SU-DHL-6 (cell line): ENCODE results near the gene ELK4.

ENCODE experiments used
- H2AFZ ChIP-seq: fragments of 200-600 bp; sonication (generic); 2 replicates; pipeline ENCODE4 v1.6.1; 2014; ENCODE audit warnings: low read depth, mild to moderate bottlenecking, moderate library complexity, mixed read lengths, antibody characterized with exemption, low read length; ENCODE audit not compliant: severe bottlenecking
- H3F3A ChIP-seq: fragments of 200-600 bp; shearing (Covaris generic); 2 replicates; pipeline ENCODE4 v1.6.0; 2016; ENCODE audit warnings: antibody characterized with exemption, mild to moderate bottlenecking; ENCODE audit not compliant: insufficient read depth
- H3K27ac ChIP-seq: fragments of 200-600 bp; sonication (generic); 2 replicates; pipeline ENCODE4 v1.5.1; 2016; ENCODE audit warnings: low read depth, mild to moderate bottlenecking, low read length, moderate library complexity, mixed read lengths
- H3K27me3 ChIP-seq: fragments of 200-600 bp; sonication (generic), shearing (Covaris generic); 2 replicates; pipeline ENCODE4 v1.6.0; 2014; ENCODE audit warnings: mild to moderate bottlenecking, low read length
- H3K36me3 ChIP-seq: fragments of 200-600 bp; sonication (generic); 2 replicates; pipeline ENCODE4 v1.6.1; 2014; ENCODE audit warnings: mild to moderate bottlenecking, low read length, mixed read lengths
- H3K4me2 ChIP-seq: fragments of 300-600, 200-600 bp; shearing (Covaris generic), sonication (generic); 2 replicates; pipeline ENCODE4 v1.6.0; 2014; ENCODE audit warnings: low read length, low read depth, mild to moderate bottlenecking; ENCODE audit not compliant: poor library complexity, severe bottlenecking
- H3K4me3 ChIP-seq: fragments of 200-600 bp; sonication (generic); 2 replicates; pipeline ENCODE4 v1.5.1; 2014; ENCODE audit warnings: antibody characterized with exemption, low read length, mild to moderate bottlenecking, mixed read lengths; ENCODE audit not compliant: insufficient read depth, poor library complexity, severe bottlenecking
- H3K79me2 ChIP-seq: fragments of 200-600 bp; sonication (generic); 2 replicates; pipeline ENCODE4 v1.6.1; 2014; ENCODE audit warnings: mild to moderate bottlenecking, low read length, moderate library complexity; ENCODE audit not compliant: insufficient read depth
- H3K9ac ChIP-seq: fragments of 200-600 bp; sonication (generic); 2 replicates; pipeline ENCODE4 v1.7.0; 2014; ENCODE audit warnings: mild to moderate bottlenecking, low read length
- H3K9me2 ChIP-seq: fragments of 200-600 bp; sonication (generic); replicated peaks from 2 replicates; pipeline ENCODE4 v1.6.1; 2014; ENCODE audit warnings: low read length; ENCODE audit not compliant: insufficient read depth
- H3K9me3 ChIP-seq: fragments of 200-600 bp; sonication (generic); 2 replicates; pipeline ENCODE4 v1.6.1; 2014; ENCODE audit warnings: low read length, mixed read lengths; ENCODE audit not compliant: insufficient read depth
- H4K20me1 ChIP-seq: fragments of 200-600 bp; sonication (generic); 2 replicates; pipeline ENCODE4 v1.6.1; 2014; ENCODE audit warnings: low read depth, mild to moderate bottlenecking, antibody characterized with exemption, low read length, moderate library complexity, mixed read lengths
- CTCF ChIP-seq: fragments of 200-600 bp; sonication (generic); IDR thresholded peaks from one replicate; pipeline ENCODE4 v1.5.1; 2017; ENCODE audit warnings: antibody characterized with exemption, mild to moderate bottlenecking, low read length, moderate library complexity; ENCODE audit not compliant: insufficient read depth, poor library complexity, severe bottlenecking
- EZH2phosphoT487 ChIP-seq: fragments of 200-600 bp; sonication (generic), shearing (Covaris generic); conservative IDR thresholded peaks from 2 replicates; pipeline ENCODE4 v1.6.1; 2018; ENCODE audit warnings: mild to moderate bottlenecking, antibody characterized with exemption, low read length, moderate library complexity, mixed read lengths

Gene ELK4

GRCh38 chr1:205633421-205633976, 1.7 kb upstream of the ELK4 start:
- Histone ChIP-seq H3K27ac (no peak overlapping the region), H3K4me2 (no peak overlapping the region), H3K9me2 (no peaks in the 10 kb centered on the region), H3K9ac (no peak overlapping the region), H3K4me3 (no peak overlapping the region), H2AFZ (no peak overlapping the region), H3K79me2 (peaks cover 25% of the 10 kb centered on the region), H3F3A (peaks cover 27% of the 10 kb centered on the region), H3K27me3 (no peaks in the 10 kb centered on the region), H4K20me1 (no peaks in the 10 kb centered on the region), H3K36me3 (no peaks in the 10 kb centered on the region), H3K9me3 (no peaks in the 10 kb centered on the region)
- TF ChIP-seq EZH2phosphoT487 = no peak
- no peak for TF ChIP-seq CTCF

GRCh38 chr1:205632669-205633169, 908 bp upstream of the ELK4 start:
- Histone ChIP-seq H2AFZ (peak overlapping the region; percentile 86), H3F3A (peaks cover 27% of the 10 kb centered on the region), H4K20me1 (no peaks in the 10 kb centered on the region), H3K9ac (peak overlapping the region; percentile 73), H3K9me3 (no peaks in the 10 kb centered on the region), H3K4me2 (peak overlapping the region; percentile 74), H3K79me2 (peaks cover 33% of the 10 kb centered on the region), H3K36me3 (0 out of 2 replicates have a peak, but pooled peaks cover 3% of the 10 kb centered on the region), H3K27ac (peak overlapping the region; percentile 60; the same call in 1 of the 2 replicates), H3K4me3 (peak overlapping the region; percentile 70), H3K9me2 (no peaks in the 10 kb centered on the region), H3K27me3 (no peaks in the 10 kb centered on the region)
- TF ChIP-seq EZH2phosphoT487 (no peak), CTCF (no peak)

GRCh38 chr1:205631010-205631767, 622 bp downstream of the ELK4 start:
- Histone ChIP-seq H3K27me3 (no peaks in the 10 kb centered on the region), H3F3A (peaks cover 27% of the 10 kb centered on the region), H3K9me2 (no peaks in the 10 kb centered on the region), H3K9me3 (no peaks in the 10 kb centered on the region), H3K4me2 (peak overlapping the region; percentile 100), H4K20me1 (peaks cover 4% of the 10 kb centered on the region; the same call in 1 of the 2 replicates), H3K4me3 (peak overlapping the region; percentile 83), H3K27ac (peak overlapping the region; percentile 95), H3K36me3 (0 out of 2 replicates have a peak, but pooled peaks cover 6% of the 10 kb centered on the region), H3K9ac (peak overlapping the region; percentile 73), H3K79me2 (peaks cover 48% of the 10 kb centered on the region), H2AFZ (no peak overlapping the region)
- TF ChIP-seq EZH2phosphoT487 (no peak), CTCF (no peak)
